ENCODE results near the gene MIEF2. TPM values are rescaled to one million over a fixed set of nuclear protein-coding genes. Genes with fewer than 3 reads are reported as not detected.
"Not testable (repeated sequence)": the region's sequence is repeated elsewhere in the genome, so short reads cannot be mapped to it uniquely, and the experiment has no call there.

Gene MIEF2, protein sequence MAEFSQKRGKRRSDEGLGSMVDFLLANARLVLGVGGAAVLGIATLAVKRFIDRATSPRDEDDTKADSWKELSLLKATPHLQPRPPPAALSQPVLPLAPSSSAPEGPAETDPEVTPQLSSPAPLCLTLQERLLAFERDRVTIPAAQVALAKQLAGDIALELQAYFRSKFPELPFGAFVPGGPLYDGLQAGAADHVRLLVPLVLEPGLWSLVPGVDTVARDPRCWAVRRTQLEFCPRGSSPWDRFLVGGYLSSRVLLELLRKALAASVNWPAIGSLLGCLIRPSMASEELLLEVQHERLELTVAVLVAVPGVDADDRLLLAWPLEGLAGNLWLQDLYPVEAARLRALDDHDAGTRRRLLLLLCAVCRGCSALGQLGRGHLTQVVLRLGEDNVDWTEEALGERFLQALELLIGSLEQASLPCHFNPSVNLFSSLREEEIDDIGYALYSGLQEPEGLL
- total RNA-seq, result 8.8 and 12.2 TPM in 2 replicates
- long read RNA-seq, partial matches to known transcripts, result 0 of 6 reads
- long read RNA-seq, other reads (novel, unspliced or antisense), result 2 of 6 reads

DNA sequence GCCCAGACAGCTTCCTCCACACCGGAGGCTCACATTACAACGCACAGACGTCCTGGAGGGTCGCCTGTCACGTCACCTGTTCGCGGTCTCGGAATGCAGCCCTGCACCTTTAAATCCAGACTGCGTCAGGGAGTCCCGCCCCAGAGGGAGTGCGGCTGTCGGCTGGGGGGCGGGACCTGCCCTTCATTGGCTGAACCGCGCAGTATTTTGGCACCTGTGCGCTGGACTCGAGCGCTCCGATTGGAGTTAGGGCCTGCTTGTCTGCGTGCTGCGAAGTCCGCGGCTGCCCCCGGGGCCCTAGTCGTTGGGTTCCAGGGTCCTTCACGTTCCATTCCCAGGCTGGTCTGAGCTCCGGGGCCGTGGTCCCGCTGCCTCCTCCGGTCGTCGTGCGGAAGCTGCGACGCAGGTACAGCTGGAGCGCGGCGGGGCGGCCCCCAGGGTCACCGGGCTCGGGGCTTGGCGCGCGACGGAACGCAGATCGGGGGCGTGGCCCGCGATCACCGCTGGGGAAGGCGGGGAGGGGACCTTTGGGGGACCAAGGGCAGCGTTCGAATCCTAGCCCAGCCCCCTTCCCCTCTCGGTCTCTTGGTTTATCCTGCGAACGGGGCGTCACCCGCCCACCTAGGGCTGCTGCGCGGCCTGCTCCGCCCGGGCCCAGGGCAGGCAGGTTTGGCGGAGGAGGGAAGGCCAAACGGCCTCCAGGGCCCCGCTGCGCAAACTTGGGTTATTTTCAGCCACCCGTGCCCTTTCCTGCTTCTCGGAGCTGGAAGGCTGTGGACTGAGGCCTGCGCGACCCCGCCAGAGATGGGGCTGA is at the start of gene MIEF2:
MIEF2 (plus strand) TSS at position 331 of the 814 bp plus-strand sequence. CDS start 2,059 bp downstream, outside the sequence.
- H3K4me1 Mint-ChIP-seq, result peaks cover 16% of the 10 kb centered on the region
- peak; percentile 83 for DNase-seq (ENCODE audit: low read depth, low spot score)
- no peaks in the 10 kb centered on the region for H3K27me3 Mint-ChIP-seq (ENCODE audit: low read depth)
- no peaks in the 10 kb centered on the region for H3K36me3 Mint-ChIP-seq (ENCODE audit: low read depth)
- TF ChIP-seq, protein P1, sequence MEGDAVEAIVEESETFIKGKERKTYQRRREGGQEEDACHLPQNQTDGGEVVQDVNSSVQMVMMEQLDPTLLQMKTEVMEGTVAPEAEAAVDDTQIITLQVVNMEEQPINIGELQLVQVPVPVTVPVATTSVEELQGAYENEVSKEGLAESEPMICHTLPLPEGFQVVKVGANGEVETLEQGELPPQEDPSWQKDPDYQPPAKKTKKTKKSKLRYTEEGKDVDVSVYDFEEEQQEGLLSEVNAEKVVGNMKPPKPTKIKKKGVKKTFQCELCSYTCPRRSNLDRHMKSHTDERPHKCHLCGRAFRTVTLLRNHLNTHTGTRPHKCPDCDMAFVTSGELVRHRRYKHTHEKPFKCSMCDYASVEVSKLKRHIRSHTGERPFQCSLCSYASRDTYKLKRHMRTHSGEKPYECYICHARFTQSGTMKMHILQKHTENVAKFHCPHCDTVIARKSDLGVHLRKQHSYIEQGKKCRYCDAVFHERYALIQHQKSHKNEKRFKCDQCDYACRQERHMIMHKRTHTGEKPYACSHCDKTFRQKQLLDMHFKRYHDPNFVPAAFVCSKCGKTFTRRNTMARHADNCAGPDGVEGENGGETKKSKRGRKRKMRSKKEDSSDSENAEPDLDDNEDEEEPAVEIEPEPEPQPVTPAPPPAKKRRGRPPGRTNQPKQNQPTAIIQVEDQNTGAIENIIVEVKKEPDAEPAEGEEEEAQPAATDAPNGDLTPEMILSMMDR (conservative IDR thresholded peaks at IDR 0.05), result no peak
- peak within 1 kb of the TSS; percentile 88 for H3K4me3 Mint-ChIP-seq
- H3K9me3 Mint-ChIP-seq, result no peaks in the 10 kb centered on the region
- no peak within 1 kb of the TSS for H3K27ac Mint-ChIP-seq (ENCODE audit: unreplicated experiment)

GRCh38 chr17:18213666-18214270 is 46.7 kb upstream of the MIEF2 start:
- H3K4me3 Mint-ChIP-seq, result no peak overlapping the region
- no peak overlapping the region for H3K27ac Mint-ChIP-seq (ENCODE audit: unreplicated experiment)
- TF ChIP-seq, protein P1 (conservative IDR thresholded peaks at IDR 0.05), result no peak
- no peaks in the 10 kb centered on the region for H3K4me1 Mint-ChIP-seq
- no peaks in the 10 kb centered on the region for H3K27me3 Mint-ChIP-seq (ENCODE audit: low read depth)
- no peak for DNase-seq (ENCODE audit: low read depth, low spot score)
- H3K9me3 Mint-ChIP-seq, result no peaks in the 10 kb centered on the region
- H3K36me3 Mint-ChIP-seq (ENCODE audit: low read depth), result peaks cover 5% of the 10 kb centered on the region

GRCh38 chr17:18216906-18217305 is 43.6 kb upstream of the MIEF2 start:
- not testable (repeated sequence) for DNase-seq (ENCODE audit: low read depth, low spot score); H3K9me3 Mint-ChIP-seq; H3K36me3 Mint-ChIP-seq (ENCODE audit: low read depth); H3K4me1 Mint-ChIP-seq; H3K27me3 Mint-ChIP-seq (ENCODE audit: low read depth)
- Mint-ChIP-seq H3K27ac (ENCODE audit: unreplicated experiment) (peak overlapping the region; percentile 95), H3K4me3 (peak overlapping the region; percentile 10)

GRCh38 chr17:18217412-18218015 is 42.9 kb upstream of the MIEF2 start:
- peak; percentile 91 for DNase-seq (ENCODE audit: low read depth, low spot score)
- peak overlapping the region; percentile 21 for H3K4me3 Mint-ChIP-seq
- no peaks in the 10 kb centered on the region for H3K4me1 Mint-ChIP-seq
- no peak overlapping the region for H3K27ac Mint-ChIP-seq (ENCODE audit: unreplicated experiment)
- no peaks in the 10 kb centered on the region for H3K9me3 Mint-ChIP-seq
- no peaks in the 10 kb centered on the region for H3K36me3 Mint-ChIP-seq (ENCODE audit: low read depth)
- no peaks in the 10 kb centered on the region for H3K27me3 Mint-ChIP-seq (ENCODE audit: low read depth)
- TF ChIP-seq, protein P1 (conservative IDR thresholded peaks at IDR 0.05), result peak; percentile 87

GRCh38 chr17:18218756-18219415 is 41.6 kb upstream of the MIEF2 start:
- Mint-ChIP-seq H3K4me3 (no peak overlapping the region), H3K9me3 (no peaks in the 10 kb centered on the region), H3K4me1 (peaks cover under 1% of the 10 kb centered on the region), H3K27ac (ENCODE audit: unreplicated experiment) (peak overlapping the region; percentile 3), H3K27me3 (ENCODE audit: low read depth) (no peaks in the 10 kb centered on the region), H3K36me3 (ENCODE audit: low read depth) (no peaks in the 10 kb centered on the region)
- TF ChIP-seq, protein P1 (conservative IDR thresholded peaks at IDR 0.05), result no peak
- DNase-seq (ENCODE audit: low read depth, low spot score), result no peak
